ENCODE data around the gene ST14.
"Not testable (repeated sequence)": the region's sequence is repeated elsewhere in the genome, so short reads cannot be mapped to it uniquely, and the experiment has no call there.

ST14 gene

DNA sequence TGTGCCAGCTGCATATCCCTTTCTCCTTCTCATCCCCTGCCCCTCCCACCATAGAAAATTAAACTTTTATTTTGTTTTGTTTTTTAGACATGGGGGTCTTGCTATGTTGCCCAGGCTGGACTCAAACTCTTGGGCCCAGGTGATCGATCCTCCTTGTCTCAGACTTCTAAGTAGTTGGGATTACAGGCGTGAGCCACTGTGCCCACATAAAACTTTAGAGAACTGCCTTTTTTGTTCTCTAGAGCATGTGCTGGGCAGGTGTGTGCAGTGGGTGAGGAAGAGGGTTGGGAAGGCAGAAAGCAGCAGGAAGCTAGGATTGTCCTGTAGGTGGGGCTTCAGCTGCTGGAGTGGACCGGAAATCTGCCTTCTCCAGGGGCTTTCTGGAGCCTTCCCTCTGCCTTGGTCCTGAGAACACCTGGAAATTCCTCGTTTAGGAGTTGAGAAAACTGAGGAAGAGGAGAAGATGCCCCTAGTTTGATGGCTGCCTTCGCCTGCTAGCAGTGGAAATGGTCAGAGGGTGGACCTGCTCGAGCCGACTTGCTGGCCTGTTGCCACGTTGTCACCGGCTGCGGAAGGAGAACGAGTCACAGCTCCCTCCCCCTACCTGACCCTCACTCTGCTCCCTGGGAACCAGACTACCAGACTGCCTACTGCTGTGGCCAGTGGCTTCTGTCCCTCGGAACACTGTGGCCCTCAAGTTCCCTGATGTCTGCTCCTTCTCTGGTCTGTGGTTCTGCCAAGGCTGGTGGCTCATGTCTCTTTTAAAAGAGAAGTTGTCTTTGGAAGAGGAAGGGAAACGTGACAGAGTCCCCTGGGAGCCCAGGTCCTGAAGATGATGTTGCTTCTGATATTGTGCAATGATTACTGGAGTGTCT lies 4.0 kb downstream of the ST14 start:
- DNase-seq (ENCODE audit: low read depth, low spot score) = no peak

DNA sequence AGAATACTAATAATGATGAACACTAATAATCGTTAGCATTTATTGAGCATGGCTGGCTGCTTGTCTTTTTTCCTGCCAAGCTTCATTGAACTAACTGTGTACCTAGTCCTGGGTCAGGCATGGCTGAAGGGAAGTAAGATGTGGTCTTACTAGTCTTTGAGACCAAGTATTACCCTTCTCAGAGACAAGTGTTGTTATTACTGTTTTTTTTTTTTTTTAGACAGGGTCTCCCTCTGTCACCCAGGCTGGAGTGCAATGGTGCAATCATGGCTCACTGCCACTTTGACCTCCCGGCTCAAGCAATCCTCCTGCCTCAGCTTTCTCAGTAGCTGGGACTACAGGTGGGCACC lies 4.6 kb downstream of the ST14 start:
- no peak for DNase-seq (ENCODE audit: low read depth, low spot score)

DNA sequence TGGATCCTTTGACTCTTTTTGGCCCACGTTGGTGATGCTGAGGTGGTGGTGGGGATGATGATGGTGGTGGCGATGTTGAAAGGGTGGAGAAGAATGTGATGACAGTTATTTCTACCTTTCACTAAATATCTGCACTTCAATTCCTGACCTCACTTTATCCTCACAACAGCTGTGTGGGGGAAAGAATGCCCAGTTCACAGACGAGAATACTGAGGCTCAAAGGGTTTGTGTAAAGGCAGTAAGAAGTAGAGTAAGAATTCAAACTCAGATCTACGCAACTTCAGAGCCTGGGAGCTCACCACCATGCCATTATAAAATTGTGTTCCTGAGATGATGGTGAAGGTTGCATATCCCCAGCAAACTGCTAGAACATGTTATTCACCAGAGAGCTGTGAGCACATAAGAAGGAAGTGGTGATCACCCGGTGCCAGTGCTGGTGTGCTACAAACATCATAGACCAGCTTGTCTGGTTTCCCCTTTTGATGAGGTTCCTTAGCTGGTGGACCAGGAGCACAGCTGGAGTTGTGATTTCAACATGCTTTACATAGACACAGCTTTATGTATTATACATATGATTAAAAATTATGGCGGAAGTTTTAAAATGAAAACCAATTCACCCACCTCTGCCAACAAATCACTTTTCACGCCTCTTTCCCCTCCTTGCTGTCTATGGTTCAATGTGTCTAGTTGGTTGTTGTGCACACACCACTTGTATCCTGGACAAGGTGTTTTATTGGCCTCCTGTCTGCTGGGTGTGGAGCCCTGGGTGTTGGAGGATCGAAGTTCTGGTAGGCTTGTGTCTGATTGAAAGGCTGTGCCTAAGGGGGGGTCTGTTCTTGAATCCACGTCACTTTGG lies 6.2 kb downstream of the ST14 start:
- DNase-seq (ENCODE audit: low read depth, low spot score) = no peak

DNA sequence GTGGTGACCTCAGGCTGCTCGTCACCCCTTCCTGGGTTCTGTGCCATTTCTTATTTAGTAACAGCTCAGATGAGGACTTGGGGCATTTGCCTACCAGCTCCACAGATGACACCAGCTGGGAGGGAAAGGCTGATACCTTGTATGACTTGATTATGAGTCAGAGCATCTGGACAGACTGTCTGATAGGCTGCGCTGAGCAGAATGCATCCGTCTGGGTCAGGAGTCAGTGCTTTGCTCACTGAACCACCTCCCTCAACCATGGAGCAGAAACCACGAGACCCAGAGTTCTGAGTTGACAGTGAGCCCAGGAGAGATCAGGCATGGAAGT lies 6.8 kb downstream of the ST14 start:
- peak; percentile 60 for DNase-seq (ENCODE audit: low read depth, low spot score)

DNA sequence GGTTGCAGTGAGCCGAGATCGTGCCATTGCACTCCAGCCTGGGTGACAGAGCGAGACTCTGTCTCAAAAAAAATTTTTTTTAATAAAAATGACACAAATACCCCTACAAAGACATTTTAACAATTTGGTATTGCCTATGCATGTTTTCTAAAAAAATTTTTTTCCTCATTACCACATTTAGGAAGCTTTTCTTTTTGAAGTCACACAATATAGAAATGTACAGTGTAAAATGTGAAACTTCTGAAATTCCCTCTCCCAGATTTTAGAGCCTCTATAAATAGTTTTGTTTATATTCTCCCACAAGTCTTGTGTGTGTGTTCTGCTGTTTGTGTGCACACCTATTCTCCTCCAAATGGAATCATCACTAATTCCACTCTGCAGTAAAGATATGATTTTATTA lies 7.6 kb downstream of the ST14 start:
- no peak for DNase-seq (ENCODE audit: low read depth, low spot score)

DNA sequence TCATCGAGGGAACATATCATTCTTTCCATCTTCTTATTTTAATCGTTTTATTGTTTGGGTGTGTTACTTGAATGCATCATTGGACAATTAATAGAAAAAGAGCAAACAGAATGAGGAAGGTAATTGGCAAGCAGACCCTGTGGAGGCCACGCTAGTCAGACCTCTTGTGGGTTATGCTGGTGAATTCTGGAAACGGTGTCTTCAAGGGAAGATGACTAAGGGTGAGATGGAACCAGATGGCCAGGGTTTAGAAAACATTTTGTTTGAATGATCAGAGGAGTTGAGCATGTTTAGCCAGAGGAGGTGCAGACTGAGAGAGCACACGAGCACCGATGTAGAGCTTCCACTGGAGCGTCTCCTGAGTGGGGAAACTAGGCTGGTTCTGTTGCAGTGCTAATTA lies 8.5 kb downstream of the ST14 start:
- no peak for DNase-seq (ENCODE audit: low read depth, low spot score)

DNA sequence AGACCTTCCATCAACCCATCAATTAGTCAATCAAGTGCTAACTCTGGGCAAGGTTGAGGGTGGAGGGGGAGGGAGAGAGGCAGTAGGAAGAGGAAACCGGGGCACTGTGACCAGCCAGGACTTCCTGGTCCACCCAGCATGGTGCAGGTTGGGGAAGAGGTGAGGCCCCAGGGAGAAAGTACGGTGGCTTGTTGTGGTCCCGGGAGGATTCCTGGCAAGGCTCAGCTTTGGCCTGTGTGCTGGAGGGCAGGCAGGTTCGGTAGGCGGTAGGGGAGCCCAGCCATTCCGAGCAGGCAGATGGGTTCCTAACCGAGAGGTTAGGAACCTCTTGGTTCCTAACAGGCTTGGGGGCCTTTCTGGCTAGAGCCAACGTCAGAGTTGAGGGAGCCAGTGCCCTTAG lies 10.8 kb downstream of the ST14 start:
- DNase-seq (ENCODE audit: low read depth, low spot score) = no peak

DNA sequence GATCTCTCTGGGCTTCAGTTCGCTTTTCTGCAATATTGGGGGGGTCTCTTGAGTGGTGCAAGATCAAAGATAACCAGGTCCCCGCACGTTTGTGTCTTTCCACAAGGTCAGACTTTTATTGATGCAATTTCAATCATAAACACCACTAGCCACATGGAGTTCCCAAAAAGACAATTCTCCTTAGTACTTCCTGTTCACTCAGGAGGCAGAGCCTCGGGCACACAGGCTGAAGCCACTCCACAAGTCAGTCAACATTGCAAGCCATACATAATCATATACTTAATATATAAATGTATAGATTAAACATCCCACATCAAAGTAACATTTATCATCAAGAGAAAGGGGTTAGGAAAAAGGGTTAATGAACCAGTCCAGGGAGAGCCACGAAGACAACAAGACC lies 12.0 kb downstream of the ST14 start:
- no peak for DNase-seq (ENCODE audit: low read depth, low spot score)

DNA sequence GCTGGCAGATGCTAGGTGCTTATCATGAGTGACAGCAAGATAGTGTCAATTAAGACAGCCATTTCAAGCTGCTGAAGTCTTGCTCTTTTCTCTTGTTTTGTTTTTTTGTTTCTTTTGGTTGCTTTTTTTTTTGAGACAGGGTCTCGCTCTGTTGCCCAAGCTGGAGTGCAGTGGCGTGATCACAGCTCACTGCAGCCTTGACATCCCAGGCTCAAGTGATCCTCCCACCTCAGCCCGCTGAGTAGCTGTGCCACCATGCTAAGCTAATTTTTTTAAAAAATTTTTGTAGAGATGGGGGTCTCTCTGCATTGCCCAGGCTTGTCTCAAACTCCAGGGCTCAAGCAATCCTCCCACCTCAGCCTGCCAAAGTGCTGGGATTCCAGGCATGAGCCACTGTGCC lies 12.4 kb downstream of the ST14 start:
- DNase-seq (ENCODE audit: low read depth, low spot score) = not testable (repeated sequence)

DNA sequence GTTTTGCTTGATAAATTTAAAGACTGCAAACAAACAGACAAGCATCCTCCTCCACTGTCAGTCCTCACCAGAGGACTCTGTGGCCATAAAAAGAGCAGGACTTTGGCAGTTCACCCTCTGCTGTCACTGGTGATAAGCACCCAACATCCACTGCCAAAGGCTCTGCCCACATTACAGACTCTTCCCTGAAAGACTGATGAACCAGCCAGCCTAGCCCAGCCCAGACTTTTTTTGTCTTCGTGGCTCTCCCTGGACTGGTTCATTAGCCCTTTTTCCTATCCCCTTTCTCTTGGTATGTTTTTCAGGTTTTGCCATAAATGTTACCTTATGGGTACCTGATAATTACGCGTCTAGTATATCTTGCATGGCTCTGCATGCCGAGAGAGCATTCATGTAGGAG lies 15.1 kb downstream of the ST14 start:
- no peak for DNase-seq (ENCODE audit: low read depth, low spot score)

DNA sequence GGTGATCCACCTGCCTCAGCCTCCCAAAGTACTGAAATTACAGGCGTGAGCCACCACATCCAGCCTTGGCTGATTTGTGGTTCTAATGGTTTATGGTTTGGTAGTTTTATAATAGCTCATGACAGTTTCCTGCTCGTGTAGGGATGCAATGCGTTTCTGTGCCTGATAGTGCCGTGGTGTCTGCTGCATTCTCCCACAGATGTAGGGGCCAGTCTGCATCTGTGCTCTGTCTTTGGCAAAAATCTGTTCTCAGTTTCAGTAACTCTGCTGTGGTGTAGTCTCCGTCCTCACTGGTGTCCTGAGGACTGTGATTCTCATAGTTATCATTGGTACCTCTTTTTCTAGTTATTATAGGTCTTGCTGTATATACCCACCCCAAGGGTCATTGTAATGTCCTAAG lies 16.3 kb downstream of the ST14 start:
- no peak for DNase-seq (ENCODE audit: low read depth, low spot score)

DNA sequence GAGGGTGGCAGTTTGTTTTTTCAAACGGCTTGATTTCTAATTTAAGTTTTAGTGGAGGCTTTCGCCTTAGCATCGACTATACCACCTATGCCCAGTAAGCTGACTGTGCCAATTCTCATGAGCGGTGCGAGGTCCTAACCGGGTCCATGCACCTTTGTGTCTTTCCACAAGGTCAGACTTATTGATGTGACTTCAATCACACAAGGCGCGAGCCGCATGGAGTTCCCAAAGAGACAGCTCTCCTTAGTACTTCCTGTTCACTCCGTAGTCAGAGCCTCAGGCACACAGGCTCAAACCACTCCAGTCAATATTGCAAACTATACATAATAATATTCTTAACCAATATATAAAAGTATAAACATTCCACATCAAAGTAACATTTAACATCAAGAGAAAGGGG lies 18.2 kb downstream of the ST14 start:
- DNase-seq (ENCODE audit: low read depth, low spot score) = no peak

DNA sequence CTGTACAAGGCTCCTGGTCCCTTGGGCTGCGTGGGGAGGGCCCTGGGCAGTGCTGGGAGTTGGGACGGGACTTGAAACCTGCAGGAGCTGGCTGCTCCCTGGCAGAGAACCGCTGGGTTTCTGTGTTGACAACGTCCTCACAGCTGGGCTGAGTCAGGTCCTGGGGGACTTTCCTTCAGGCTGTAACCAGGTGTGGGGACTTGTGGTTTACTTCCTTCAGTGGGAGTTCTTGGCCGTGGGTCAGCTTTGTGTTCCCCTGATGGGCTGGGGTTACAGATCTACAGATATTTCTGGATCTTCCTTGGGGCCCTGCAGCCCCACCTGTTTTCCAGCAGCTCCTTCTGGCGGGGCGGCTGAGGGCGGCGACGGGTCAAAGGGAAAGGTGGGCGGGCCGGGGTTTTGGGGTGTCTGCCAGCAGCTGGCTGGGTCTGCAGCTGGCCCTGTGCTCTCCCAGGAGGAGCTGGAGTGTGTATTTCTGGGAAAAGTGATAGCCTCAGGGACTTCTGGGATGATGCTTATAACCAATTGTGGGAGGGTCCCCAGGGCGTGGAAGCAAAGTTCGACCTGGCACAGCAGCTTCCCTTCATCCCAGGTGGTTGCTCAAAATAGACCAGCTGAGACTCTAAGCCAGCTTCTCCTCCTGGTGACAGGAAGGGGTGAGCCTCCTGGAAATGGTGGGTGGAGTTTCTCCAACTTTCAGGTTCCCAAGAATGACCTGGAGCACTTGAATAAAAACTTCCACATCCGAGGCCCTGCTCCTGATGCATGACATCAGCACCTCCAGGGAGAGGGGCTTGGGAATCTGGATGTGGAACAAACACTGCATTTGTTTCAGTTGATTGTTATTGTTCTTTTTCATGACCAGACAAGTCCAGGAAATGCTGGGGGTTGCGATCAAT lies 19.1 kb downstream of the ST14 start:
- no peak for DNase-seq (ENCODE audit: low read depth, low spot score)

DNA sequence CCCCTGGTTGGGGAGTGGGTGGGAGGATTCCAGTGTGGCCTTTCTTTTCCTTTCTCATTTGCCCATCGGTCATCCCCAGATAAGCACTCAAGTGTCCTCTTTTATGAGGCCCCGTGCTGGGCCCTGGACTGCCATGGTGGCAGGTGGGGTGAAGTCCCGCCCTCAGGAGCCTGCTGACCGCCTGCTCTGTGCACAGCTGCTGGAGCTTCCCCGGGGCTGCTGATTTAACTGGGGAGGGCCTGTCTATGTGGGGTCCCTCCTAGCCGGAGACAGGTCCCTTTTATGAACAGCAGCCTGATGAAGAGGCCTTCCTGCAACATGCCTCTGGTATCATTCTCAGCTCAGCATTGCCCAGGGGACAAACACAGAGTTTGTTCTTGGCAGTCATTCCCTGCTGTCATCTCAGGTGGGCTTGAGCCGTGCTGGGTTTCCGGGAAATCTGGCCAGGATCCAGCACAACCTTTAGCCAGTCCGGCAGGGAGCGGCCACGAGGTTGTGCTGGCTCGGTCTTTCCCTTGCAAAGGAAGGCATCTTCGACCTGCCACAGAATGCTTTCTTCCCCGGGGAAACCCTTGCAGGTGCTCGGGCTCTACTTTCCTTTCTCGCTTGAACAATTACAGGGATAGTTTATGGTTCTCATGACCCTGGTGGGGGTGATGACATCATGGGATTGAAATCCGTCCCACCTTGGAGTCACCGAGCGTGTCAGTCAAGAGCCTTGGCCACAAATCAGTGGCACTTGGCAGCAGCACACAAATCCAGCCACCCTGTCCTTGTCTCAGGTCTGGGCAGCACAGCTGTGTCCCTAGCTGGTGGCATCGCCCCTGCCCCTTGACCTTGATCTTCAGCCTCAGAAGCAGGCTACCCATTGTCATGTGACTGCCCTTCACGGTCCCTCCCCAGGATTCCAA lies 20.1 kb downstream of the ST14 start:
- DNase-seq (ENCODE audit: low read depth, low spot score) = no peak

DNA sequence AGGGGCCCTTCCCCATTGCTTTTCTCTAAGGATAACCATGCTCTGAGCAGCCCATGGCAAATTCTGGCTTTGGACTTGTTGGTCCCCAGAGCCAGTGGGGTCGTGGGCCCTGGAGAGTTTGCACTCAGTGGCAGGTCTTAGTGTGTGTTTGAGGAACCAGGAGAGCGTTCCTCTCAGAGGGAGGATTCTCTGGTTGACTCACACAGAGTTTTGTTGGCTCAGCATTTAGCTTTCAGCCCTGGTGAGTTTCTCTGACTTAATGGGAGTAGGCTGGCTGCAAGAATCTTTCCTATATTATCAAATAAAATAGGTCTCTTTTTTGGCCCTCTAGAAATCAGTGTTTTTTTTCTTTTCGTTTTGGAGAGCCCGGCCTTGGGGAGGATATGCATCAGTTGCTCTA lies 20.9 kb downstream of the ST14 start:
- DNase-seq (ENCODE audit: low read depth, low spot score) = no peak

DNA sequence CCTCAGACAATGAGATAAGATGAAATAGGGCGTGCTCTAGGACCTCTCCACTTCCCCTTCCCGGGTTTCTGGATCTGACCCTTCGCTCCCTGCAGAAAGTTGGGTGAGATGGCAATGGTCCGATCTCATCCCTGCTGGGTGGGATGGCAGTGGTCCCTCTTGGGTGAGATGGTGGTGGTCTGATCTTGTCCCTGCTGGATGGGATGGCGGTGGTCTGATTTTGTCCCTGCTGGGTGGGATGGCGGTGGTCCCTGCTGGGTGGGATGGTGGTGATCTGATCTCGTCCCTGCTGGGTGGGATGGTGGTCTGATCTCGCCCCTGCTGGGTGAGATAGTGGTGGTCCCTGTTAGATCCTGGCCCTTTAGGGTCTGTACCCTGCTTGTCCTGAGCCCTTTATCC lies 21.3 kb downstream of the ST14 start:
- DNase-seq (ENCODE audit: low read depth, low spot score) = no peak

DNA sequence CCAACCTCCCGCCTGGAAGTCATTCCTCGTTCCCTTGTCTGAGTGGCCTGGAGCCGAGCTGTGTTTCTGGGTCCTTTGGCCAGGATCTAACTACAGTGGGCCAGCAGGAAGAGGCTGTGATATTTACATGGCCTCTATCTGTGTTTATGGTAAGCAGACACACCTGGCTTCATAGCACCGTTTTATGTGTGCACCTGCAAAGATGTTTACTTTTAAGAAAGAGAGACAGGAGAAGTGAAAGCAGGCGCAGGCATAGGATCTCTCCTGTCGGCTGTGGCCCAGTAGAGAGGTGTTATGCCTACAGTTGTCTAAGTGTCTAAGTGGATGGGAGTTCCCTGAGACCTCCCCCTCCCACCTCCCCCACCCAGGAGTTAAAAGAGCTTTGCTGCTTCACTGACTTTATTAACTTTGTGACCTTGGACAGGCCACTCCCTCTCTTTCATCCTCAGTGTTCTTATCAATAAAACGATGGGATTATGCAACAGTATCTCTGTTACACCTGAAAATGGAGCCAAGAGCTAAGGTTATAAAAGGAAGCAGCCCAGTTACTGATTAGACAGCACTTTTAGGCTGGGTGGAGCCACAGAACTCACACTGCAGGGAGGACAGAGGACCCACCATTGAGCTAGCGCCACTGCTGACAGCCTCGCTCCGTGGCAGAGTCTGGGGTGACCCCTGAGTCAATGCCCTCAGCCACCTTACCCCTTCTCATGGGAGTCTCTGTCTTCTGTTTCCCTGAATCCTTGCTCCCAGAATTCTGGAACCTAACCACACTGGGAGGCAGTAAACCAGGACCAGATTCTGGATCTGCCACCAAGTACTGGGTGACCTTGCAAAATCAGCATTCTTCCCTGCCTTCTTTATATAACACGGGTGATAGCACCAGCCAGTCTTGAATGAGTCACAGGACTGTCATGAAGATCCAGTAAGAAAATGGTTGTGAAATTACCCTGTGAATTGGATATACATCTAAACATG lies 22.0 kb downstream of the ST14 start:
- DNase-seq (ENCODE audit: low read depth, low spot score) = no peak

DNA sequence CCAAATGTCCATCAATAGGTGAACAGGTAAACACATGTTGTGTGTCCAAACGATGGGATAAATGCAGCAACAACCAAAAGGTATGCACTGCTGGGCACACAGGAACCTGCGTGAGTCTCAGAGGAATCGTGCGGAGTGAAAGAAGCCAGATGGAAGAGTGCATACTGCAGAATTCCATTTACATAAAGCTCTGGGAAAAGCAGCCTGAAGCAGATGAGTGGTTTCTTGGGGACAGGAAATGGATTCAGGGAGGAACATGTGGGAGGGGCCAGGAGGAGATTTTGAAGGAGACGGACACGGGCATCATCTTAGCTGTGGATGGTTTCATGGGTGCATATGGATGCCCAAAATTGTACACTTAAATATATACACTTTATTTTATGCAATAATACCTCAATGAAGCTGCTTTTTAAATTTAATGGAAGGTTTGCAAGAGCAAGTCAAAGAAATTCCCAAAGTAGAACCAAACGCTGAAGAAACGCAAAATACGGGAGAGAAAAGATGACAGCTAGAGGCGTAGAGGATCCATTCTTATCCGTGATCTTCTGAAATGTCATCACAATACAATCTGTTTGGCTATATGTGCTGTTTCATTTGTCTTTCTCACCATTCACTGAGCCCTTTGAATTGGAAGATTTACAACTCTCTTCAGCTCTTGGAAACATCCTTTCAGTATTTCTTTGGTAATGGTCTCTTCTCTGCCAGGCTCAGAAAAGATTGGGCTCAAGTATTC lies 24.5 kb downstream of the ST14 start:
- no peak for DNase-seq (ENCODE audit: low read depth, low spot score)

DNA sequence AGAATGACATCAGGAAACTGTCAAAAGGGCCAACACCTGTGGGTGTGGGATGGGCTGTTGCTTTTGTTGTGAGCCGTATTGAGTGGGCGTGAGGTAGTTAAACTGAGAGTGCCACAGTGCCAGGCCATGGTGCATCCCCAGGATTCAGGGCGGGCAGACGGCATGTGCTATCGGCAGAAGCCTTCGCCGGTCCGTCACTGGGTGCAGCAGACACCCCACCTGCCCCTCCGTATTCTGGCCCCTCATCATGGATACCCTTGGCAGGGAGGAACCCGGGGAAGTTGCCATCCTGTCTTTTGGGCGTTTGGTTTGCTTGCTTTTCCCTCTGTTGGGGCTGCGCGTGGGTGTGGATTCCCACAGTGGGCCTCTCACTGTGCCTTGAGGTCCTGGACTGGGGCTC lies 27.5 kb downstream of the ST14 start:
- no peak for DNase-seq (ENCODE audit: low read depth, low spot score)
